Activated T-helper 9 cell treated with anti-CD3 and anti-CD28 coated beads, Interleukin-2, amount 50 U/mL, for 16 hours (primary cell): Measurements from ENCODE around the gene CLEC2L.

ENCODE experiments used
- DNase-seq: peaks from one replicate; pipeline ENCODE4 v3.0.0-alpha.2; 2020; ENCODE audit warnings: low read depth

CLEC2L gene

GRCh38 chr7:139523199-139523941, at the start of gene CLEC2L:
CLEC2L (plus strand) TSS chr7:139523685; CDS start chr7:139523928, 243 bp downstream.
- no peak for DNase-seq

- DNase-seq: no peak
Measured at GRCh38 chr7:139476139-139476538, 47.3 kb upstream of the CLEC2L start.

DNA sequence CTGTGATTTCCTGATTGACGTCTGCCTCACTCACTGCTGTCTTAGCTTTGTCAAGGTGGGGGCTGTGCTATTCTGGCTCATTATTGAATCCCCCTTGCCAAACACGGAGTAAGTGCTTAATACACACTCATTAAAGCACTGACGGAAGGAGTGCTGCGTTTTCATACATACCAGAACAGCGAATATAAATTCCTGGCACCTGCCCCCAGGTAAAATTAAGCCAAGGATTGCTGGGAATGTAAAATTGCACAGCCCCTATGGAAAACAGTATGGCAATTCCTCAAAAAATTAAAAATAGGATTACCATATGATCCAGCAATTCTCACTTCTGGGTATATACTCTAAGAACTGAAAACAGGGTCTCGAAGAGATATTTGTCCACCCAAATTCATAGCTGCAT, 46.6 kb upstream of the CLEC2L start:
- no peak for DNase-seq

GRCh38 chr7:139479620-139480019, 43.9 kb upstream of the CLEC2L start:
- DNase-seq: no peak

DNA sequence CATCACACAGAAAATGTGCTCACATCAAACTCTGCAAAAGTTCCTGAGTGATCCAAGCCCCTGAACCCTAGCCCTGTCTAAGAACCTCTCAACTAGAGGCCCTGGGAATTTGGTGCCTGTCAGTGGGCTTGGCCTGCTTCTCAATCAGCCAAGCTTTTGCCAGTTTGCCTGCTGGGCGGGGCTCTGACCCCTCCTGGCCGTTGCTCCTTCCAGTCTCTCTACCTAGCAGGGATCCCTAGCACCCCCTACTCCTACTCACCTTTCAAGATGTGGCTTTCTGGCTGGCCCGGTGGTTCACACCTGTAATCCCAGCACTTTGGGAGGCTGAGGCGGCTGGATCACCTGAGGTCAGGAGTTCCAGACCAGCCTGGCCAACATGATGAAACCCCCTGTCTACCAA, 42.1 kb upstream of the CLEC2L start:
- no peak for DNase-seq

DNA sequence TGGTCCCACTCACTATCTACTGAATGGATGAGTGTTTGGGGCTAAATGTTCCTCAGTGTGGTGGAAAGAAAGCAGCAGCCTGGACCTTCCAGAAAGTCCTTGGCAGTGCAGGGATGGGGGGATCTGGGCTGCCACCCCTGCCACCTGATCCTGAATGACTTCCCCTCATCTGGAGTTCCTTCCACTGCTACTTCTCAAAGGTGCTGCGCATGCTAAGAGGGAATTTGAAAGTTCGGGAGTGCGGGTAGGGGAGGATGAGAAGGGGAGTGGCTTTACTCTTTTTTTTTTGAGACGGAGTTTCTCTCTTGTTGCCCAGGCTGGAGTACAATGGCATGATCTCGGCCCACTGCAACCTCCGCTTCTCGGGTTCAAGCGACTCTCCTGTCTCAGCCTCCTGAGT, 41.4 kb upstream of the CLEC2L start:
- no peak for DNase-seq

GRCh38 chr7:139482662-139483466, 40.6 kb upstream of the CLEC2L start:
- DNase-seq: no peak

GRCh38 chr7:139487366-139488080, 36.0 kb upstream of the CLEC2L start:
- no peak for DNase-seq

DNA sequence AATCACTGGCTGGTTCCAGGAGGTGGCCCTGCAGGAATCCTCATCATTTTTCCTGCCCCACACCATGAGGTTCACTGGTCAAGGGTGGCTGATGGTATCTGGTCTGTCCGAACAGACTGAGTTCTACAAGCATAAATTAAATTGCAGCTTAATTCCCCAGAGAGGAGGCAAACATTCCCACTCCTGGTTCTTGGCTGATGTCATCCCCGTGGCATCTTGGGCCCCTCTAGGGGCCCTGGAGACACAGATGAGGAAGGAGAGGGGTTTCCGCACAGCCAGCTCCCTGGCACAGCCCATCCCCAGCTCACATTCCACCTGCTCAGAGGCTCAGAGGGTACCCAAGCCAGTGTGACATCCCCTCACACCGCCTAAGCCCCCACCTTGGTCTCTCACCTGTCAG, 34.7 kb upstream of the CLEC2L start:
- DNase-seq: no peak

DNA sequence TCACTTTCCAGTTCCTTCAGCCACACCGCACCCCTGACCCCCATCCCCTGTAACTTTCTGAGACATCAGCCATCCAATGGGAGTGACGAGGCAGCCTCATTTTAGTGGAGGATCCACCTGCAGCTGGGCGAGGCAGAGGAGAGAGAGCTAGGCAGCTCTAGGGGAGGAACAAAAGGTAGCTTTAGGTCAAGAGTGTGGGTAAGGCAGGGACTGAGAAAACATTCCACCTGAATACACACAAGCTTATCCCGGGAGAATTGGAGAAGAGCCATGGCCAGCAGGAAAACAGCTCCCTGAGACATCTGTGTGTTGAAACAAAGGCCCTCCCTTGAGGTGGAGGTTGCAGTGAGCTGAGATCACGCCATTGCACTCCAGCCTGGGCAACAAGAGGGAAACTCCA, 33.4 kb upstream of the CLEC2L start:
- no peak for DNase-seq

DNA sequence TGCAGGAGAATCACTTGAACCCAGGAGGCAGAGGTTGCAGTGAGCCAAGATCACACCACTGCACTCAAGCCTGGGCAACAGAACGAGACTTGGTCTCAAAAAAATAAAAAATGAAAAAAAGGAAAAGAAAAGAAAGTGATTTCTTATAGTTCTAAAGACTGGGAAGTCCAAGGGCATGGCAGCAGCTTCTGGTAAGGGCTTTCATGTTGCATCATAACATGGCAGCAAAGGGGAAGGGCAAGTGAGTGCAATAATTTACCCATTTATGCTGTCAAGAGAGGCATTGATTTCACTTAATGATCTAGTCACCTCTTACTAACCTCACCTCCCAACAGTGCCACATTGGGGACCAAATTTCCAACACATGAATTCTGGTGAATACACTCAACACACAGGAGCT, 31.2 kb upstream of the CLEC2L start:
- no peak for DNase-seq

DNA sequence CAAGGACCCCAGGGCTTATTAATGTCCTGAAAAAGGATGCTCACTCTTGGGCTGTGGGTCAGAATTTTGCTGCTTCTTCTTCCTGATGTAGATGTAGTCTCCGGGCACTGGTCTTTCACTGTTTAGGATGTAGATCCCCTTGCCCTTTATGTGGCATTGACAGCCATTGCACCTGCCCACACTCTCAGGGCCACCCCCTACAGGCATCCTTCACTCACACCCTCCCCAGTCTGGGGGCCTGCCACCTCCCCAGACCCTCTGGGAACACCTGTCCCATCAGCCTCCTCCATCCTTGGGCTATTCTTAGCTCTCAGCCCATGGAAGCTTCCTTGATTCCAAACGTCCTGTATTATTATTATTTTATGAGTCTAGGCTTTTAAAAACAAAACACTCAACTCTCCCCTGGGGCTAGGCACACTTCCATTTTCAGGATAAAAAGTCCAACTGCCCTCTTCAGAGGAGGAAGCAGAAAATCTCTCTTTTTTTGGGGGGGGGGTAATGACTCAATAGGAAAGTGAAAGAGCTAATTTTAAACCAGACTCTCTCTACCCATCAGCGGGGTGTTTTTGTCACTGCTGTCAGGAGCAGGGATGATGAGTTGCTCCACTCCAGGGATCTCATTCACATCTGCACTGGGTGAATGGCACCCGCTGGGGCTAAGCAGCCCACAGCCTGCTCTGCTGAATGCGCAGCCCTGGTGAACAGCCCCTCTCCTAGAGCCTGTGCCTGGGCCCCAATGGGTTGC, 28.5 kb upstream of the CLEC2L start:
- DNase-seq: no peak

GRCh38 chr7:139495580-139496125, 27.8 kb upstream of the CLEC2L start:
- DNase-seq: no peak

- no peak for DNase-seq
Measured at GRCh38 chr7:139496528-139496927, 27.0 kb upstream of the CLEC2L start.

DNA sequence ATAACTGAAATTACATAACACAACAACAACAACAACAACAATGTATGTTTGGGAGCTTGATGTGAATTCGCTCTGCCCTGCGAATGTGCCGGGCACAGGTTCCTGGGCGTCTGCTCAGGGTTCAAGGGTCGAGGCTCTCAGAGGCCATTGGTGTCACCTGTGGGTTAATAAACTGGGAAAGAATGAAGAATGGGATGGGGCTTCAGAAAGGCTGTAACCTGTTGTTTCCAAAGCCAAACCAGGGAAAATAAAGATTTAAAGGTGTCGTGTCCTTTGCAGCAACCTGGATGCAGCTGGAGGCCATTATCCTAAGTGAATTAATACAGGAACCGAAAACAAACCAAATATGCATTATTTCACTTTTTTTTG, 22.7 kb upstream of the CLEC2L start:
- no peak for DNase-seq

- DNase-seq: no peak
Measured at GRCh38 chr7:139502226-139502625, 21.3 kb upstream of the CLEC2L start.

- DNase-seq: no peak
Measured at GRCh38 chr7:139505563-139505962, 17.9 kb upstream of the CLEC2L start.

DNA sequence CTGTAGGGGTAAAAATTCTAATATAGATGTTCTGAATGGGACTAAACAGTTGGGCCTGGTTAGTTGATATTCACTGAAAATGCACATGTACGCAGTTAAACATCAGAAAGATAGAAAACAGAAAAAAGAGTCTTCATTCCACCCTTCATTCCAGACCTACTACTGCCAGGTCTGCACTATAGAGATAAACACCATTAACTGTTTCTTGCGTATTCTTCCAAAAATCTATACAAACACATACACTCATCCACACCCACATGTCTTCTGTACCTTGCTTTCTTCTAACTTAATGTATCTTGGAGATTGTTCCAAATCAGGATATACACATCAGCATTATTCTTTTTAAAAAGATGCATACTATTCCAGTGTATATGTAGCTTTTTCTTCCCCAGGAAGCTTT, 13.9 kb upstream of the CLEC2L start:
- no peak for DNase-seq

GRCh38 chr7:139511315-139511714, 12.2 kb upstream of the CLEC2L start:
- DNase-seq: no peak

DNA sequence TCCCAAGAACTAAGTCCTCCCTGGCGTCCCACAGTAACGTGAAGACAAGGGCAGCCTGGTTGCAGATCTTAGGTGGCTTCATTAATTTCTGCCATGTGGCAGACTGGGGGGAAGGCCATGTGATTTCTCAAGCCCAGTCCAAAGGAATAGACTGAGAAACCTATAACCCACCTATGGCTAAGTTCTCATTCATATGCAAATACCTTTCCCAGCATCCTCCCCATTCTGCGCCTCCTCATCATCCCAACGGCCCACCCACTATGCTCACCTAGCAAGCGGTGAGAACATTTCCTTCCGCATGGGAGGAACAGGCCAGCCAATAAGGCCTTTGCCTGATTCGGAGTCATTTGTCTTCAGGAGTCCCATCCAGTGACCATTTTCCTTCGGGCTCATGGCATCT, 8.2 kb upstream of the CLEC2L start:
- DNase-seq: no peak

GRCh38 chr7:139521439-139521838, 2.0 kb upstream of the CLEC2L start:
- DNase-seq: no peak

DNA sequence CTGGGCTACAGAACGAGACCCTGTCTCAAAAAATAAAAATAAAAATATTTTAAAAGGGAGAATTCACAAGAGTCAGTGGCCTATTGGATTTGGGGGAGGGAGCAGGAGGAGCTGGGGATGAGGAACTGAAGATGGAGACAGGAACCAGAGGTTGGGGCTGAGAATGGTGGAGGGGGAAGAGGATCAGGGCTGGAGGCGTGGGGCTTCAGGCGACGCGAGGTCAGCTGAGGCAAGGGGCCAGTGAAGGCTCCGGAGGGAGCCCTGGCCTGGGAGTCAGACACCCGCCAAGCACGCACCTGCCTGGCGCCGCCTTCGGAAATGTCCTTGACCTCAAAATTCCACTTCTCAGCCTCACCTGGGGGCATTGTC, 671 bp upstream of the CLEC2L start:
- DNase-seq: no peak
